GM18861 (cell line): ENCODE data around the gene IGFBP4.

Experiments
- ATAC-seq: cut with Tn5 transposase; IDR thresholded peaks from one replicate; pipeline ENCODE4 v1.9.1; 2021; ENCODE audit not compliant: unreplicated experiment

IGFBP4 gene

GRCh38 chr17:40454613-40454995 is 11.4 kb downstream of the IGFBP4 start:
- ATAC-seq, result no peak

GRCh38 chr17:40456396-40456951 is 13.2 kb downstream of the IGFBP4 start:
- no peak for ATAC-seq

GRCh38 chr17:40457369-40457768 is 14.1 kb downstream of the IGFBP4 start:
- no peak for ATAC-seq

GRCh38 chr17:40457964-40458791 is 14.9 kb downstream of the IGFBP4 start:
- ATAC-seq, result no peak

- ATAC-seq, result no peak
These were observed 15.7 kb downstream of the IGFBP4 start for GRCh38 chr17:40458851-40459482.

- no peak for ATAC-seq
These were observed 16.7 kb downstream of the IGFBP4 start for GRCh38 chr17:40459636-40460603.

GRCh38 chr17:40460604-40460967 is 17.3 kb downstream of the IGFBP4 start:
- no peak for ATAC-seq

GRCh38 chr17:40460968-40461731 is 17.9 kb downstream of the IGFBP4 start:
- ATAC-seq, result no peak

GRCh38 chr17:40461732-40462342 is 18.6 kb downstream of the IGFBP4 start:
- ATAC-seq, result no peak

GRCh38 chr17:40462343-40463121 is 19.3 kb downstream of the IGFBP4 start:
- ATAC-seq, result no peak

- no peak for ATAC-seq
These were observed 19.9 kb downstream of the IGFBP4 start for GRCh38 chr17:40463122-40463550.

GRCh38 chr17:40464392-40464855 is 21.2 kb downstream of the IGFBP4 start:
- no peak for ATAC-seq

GRCh38 chr17:40466298-40466971 is 23.2 kb downstream of the IGFBP4 start:
- no peak for ATAC-seq

GRCh38 chr17:40467281-40467867 is 24.1 kb downstream of the IGFBP4 start:
- no peak for ATAC-seq

- no peak for ATAC-seq
These were observed 25.3 kb downstream of the IGFBP4 start for GRCh38 chr17:40468560-40468959.

GRCh38 chr17:40469805-40470675 is 26.8 kb downstream of the IGFBP4 start:
- ATAC-seq, result no peak
